GM21529 (cell line): ENCODE measurements around the gene CUEDC2.
A peak's percentile ranks its signal among the peaks of the same experiment; 100 is the strongest.

Source experiments
- ATAC-seq: cut with Tn5 transposase; IDR thresholded peaks from one replicate; pipeline ENCODE4 v1.9.1; 2021; ENCODE audit not compliant: unreplicated experiment

Gene CUEDC2

DNA sequence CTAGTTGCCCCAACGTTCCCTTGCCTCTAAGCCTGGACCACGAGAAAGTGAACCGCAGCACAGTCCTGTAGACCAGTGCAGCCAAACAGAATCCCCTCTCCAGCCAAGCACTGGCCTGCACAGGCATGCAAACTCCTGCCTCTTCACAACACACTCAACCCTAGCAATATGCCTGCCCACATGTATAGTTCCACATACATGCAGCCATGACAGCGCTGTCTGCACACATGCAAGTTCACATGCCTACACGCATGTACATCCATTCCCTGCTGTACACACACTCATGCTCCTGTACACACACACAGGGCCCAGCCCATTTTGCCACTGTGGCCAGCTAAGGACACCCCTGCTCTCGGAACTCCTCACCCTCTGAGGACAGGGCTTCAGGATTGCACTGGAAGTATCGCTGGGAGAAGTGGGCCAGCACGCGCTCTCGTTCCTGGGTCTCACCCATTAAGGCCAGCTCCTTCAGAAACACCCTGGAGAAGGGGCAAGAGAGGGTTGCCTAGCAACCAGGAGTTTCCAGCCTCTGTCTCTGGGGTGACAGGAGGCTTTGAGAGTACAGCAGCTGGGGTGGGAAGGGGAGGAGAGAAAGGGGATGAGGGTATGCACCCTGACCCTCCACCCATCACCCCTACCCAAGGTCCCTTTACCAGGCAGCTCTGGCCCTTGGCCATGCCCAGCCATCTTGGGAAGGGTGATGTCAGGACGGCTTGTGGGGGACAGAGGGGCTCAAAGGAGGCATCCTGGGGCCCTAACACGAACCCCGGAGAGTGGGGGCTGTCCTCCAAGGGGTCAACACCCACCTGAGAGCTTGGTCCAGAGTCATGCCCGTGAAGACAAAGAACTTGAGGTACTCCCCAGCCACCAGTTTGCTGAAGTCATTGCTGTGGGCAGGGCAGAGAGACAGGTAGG, 20.8 kb downstream of the CUEDC2 start:
- no peak for ATAC-seq

DNA sequence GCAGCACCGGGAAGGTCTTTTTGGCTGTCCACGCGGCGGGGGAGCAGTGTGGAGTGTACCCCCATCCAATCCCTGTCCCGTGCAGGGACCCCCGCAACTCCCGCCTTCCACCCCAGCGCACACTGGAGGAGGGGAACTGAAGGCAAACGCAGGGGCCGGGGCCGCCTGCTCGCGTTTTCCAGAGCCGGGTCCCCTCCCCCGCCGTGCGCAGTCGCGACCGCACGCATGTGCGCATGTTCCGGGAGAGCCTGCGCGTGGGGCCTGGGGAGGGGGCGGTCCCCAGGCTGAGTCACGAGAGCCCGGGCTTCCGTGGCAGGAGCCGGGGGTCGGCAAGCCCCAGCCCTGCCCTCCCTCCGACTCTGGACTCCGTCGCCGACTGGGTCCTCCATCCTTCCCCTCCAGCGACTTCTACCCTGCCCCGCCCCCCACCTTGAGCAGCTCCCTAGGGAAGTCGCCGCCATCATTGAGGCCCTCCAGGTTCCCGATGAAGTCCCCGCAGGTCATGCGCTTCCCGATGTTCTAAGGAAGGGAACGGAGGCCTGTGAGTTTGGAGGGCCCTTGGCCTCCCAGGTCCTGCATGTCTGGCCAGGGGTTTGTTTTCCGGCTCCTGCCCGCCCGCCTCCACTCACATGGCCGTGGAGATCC, 21.8 kb downstream of the CUEDC2 start:
- no peak for ATAC-seq

DNA sequence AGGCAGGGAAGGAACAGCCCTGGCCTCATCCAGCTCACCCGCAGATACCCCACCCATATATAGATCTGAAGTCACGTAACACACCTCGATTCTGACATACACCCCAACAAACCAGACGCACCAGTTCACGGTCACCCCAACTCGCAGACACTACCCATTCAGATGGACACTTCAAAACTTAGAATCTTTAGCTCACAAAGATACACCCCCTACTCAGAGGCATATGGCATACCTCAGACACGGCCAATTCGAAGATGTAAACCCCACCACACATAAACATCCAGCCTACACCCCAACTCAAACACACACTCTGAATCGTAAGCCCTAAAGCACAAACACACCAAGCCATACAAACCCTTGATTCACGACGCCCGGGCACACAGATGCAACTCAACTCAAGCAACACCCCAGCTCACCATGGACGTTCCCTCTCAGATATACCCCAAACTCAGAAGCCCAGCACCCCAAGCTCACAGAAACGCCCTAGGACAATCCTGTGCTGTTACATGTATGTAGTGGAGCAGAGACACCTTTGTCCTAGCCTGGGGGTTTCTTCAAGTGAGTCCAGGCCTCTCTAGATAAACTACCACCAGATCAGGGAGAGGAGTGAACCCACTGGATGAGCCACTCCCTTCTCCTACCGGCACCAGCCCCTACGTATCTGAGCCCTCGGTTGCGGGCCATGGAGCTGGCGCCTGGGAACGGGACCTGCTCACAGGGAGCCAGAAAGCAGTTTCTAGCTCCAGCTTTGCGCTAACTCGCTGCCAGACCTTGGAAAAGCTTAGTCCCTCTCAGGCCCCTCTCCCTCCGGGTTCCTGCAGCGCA, 22.6 kb downstream of the CUEDC2 start:
- no peak for ATAC-seq

DNA sequence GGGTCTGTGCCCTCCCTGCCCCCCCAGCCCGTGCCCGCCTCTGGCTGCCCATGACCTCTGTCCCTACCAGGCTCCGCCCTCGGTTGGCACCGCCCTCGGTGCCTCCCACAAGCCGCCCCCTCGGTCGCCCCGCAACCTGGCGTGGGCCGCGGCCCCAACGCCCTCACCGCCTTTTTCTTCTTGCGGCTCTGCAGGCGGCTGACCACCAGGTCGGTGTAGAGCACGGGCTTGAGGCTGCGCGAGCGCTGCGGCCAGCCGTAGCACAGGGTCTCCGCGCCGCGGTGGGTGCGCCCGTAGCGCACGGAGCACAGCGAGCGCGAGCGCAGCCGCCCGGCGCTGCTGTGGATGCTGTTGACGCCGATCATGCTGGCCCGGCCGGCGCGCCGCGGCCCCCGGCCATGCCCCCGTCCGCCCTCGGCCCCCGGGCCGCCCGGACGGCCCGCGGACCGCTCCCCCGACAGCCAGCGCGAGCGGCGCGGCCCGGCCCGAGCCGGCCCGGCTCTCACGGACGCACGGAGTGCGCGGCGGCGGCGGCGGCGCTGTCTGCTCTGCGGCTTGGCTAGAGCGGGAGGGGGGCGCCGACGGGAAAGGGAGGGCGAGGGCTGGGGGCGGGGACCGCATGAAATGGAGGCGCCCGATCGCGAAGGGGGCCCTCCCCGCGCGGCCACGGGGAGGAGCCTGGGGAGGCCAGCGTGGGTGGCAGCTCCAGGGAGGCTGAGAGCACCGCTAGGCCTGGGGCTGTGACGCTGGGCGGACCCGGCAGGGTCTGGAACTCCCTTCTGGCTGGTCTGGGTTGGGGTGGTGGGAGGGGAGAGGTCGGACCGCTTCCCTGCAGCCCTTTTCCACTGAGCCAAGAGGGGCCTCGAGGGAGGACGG, 23.4 kb downstream of the CUEDC2 start:
- no peak for ATAC-seq

DNA sequence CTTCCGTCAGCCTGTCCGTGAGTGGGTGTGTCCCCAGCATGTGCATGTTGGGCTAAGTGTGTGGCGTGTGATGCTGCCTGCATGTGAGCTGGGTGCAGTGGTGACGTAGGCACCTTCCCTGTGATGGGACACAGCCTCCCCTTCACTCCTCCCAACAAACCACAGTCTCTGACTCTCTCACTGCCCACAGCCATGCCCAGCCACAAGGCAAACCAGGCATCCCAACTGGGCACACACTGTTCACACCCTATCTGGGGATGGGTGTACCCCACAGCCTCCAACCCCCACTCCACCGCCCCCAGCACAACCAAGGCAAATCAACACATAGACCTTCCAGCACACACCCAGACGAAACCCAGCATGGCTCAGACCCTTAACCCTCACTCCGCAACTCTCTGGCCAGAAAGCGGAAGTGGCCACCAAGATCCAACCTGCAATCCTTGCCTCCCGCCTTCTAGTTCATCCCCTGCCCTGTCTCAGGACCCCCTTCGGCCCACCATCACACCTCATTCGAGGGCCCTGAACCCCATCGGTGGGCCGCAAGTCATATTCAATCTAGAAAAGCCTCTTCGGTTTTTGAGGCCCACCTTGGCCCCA, 24.1 kb downstream of the CUEDC2 start:
- ATAC-seq = no peak

DNA sequence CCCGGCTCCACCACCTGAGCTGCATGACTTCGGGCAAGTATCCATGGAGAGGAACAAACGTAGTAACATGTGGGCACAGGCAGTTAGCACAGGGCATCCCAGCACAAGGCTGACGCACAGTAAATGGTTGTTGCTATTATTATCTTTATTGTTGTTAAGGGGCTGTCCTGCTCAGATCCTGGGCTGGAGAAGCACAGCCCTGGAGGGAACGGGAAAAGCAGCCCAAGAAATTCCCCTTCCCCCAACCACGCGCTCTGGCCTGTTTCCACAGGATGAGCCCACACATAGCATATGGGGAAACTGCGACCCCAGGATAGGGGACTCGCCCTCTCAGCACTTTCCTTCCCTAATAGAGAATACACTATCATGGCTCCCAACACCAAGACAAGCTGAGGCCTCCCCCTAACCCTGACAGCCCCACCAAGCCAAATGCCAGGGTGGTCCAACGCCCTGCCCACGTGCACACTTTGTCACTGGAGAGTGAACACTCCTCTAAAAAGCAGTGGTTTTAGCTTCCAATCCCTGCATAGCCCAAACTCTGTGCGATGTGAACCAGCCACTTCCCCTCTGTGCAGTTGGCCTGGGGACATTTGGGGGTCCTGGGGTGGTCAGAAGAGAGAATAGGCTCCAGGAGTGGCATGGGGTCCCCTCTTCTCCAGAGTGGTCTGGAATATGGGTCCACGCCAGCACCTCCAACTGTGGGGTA, 24.8 kb downstream of the CUEDC2 start:
- ATAC-seq = no peak

DNA sequence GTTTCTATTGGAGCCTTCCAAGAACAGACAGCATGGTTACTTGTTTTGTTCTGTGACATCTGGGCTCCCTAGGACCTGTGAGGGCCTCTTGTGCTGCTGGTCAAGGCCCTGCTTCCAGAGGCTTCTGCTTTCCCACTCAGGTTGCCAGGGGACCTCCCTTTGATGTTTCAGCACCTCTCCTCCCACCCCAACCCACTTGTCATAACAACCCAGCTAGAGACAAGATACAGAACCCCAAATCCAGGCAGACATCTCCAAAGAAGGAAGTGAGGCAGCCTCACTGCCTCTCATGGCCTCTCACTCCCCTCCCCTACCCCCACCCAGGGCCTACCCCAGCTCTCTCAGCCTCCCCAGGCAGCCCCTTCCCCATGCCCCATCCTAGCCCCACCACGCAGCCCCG, 25.6 kb downstream of the CUEDC2 start:
- ATAC-seq = no peak

DNA sequence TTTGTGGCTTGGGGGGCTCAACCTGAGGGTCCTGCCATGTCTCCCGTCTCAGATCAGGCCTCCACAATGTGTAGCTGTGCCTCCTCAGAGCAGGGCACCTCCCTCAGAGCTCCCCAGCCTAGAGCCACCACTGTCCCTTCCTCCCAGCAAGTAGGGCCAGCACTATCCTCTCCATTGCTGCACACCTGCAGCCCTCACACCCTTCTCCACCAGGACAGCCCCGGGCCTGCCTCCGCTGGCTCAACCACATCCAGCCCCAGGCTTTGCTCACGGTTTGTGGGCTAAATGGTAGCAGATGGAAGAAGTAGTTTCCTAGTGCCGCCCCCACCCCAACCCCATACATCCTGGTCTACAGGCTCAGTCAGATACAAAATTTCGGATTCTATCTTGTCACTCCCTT, 26.7 kb downstream of the CUEDC2 start:
- ATAC-seq = no peak

DNA sequence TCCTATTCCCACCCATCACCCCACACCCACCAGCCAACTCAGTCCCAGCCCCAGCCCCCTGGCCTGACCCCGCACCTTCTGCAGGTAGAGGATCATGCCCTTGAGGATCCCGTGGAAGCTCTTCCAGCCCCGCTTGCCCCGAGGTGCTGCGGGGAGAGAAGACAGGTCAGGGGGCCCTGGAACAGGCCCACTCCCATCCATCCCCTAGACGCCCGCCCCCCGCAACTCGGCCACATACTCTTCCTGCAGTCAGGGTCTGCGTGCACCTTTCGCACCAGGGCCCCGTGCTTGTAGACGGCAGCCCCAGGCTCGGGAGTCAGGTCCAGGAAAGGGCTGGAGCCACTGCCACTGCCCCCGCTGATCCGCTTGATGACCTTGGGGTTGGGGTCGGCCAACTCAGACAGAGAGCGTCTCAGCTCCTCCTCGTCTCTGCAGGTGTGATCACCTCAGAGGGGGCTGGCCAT, 27.2 kb downstream of the CUEDC2 start:
- ATAC-seq = no peak

DNA sequence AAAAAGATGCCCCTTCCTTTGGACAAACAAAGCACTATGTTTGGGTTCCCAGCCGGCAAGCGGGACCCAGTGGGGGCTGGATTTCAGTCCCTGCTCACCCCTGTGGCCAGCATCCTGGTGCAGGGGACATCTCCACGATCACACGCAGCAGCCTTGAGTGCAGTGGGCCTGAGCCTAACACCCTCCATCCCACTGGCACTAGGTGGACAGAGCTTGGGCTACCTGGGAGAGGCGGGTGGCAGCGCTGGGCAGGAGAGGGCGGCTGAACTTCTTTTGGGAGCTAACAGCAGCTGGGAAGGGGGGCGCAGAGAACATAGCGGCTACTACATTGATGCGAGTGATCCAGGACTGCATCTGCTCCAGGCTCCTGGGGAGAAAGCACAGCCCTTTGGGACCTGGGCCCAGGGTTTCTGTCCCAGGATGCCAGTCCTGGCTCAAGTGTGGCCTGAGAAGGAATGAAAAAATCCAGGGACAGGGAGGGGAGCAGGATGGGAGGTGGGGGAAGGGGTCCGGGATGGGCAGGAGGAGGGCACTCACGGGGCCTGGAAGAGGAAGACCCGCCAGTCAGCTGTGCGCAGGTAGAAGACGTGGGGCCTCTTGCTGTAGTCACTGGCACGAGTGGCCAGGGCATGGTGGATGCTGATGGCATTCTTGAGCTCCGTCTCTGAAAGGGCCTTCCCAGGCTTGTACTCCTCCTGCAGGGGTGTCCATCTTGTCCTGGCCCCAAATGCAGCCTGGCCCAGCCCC, 27.8 kb downstream of the CUEDC2 start:
- ATAC-seq = no peak

DNA sequence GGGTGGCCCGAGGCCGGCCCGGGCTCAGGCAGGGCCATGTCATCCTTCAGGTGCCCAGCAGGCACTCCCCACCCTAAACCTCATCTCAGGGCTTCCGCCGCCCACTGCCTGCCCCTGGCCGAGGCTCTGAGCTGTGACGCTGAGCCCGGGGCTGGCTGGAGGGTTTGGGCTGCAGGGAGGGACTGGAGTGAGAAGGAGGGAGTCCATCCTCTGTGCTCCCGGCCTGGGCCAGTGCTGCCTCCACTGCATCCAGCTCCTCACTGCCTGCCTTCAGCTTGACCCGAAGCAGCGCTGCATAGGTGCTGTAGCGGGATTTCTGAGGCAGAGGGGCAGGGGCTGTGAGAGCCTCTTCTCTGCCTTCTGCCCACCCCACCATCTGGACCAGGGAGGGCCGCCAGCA, 29.3 kb downstream of the CUEDC2 start:
- ATAC-seq = no peak

DNA sequence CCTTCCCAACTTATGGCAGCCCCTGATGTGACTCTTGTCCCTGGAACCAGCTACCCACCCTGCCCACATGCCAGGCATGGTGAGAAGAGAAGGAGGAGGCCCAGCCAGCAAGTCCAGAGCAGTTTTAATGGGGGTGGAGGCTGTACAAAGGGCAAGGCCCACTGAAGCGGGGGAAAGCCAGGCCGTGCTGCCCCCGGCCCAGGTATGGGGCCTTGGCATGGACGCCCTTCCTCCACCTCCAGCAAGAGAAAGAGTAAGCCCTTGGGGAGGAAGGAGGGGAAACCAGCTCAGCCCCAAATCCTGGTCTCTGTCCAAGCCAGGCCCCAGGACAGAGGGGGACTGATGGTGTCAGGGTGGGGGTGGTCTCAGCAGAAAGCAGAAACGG, 29.9 kb downstream of the CUEDC2 start:
- no peak for ATAC-seq

DNA sequence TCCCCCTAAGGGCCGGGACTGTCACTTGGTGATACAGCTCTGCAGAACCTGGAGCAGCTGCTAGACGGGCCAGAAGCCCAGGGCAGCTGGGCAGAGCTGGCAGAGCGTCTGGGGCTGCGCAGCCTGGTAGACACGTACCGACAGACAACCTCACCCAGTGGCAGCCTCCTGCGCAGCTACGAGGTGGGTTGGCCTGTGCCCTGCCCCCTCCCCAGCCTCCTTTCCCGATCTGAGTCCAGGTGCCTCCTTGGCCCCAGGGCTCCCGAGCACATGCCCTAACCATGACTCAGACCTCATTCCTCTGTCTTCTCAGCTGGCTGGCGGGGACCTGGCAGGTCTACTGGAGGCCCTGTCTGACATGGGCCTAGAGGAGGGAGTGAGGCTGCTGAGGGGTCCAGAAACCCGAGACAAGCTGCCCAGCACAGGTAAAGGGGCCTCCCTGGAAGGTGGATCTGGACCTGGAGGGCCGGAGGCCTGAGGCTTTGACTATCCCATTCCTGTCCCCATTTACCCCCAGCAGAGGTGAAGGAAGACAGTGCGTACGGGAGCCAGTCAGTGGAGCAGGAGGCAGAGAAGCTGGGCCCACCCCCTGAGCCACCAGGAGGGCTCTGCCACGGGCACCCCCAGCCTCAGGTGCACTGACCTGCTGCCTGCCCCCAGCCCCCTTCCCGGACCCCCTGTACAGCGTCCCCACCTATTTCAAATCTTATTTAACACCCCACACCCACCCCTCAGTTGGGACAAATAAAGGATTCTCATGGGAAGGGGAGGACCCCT, 30.5 kb downstream of the CUEDC2 start:
- ATAC-seq = no peak

DNA sequence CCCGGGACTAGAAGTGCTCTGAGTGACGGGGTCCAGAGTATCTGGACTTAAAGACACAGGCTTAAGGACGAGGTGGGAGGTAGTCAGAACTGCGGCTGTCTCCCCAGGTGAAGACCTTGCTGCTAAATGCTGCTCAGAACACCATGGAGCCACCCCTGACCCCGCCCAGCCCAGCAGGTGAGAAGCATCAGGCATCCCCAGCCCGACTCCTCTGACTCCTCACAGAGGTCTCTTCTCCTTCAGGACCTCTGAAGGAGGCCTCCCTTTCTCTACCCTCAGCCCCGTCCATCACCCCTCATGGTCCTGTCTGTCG, 31.1 kb downstream of the CUEDC2 start:
- ATAC-seq = no peak

DNA sequence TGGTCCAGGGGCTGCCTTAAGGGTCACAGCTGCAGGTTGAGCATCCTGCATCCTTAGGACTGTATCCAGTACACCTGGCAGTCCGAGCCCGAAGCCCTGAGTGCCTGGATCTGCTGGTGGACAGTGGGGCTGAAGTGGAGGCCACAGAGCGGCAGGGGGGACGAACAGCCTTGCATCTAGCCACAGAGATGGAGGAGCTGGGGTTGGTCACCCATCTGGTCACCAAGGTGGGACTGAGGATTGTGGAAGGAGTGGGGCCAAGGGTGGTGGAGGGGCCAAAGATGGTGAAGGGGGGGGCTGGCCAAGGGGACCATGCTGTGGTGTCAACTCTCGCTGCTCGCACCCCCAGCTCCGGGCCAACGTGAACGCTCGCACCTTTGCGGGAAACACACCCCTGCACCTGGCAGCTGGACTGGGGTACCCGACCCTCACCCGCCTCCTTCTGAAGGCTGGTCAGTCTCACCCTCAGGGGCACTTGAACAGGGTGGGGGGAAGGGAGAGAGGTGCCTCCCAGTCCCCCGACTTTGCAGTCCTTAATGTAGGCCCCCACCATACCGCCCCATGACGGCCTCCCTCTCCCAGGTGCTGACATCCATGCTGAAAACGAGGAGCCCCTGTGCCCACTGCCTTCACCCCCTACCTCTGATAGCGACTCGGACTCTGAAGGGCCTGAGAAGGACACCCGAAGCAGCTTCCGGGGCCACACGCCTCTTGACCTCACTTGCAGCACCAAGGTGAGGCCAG, 31.6 kb downstream of the CUEDC2 start:
- no peak for ATAC-seq

DNA sequence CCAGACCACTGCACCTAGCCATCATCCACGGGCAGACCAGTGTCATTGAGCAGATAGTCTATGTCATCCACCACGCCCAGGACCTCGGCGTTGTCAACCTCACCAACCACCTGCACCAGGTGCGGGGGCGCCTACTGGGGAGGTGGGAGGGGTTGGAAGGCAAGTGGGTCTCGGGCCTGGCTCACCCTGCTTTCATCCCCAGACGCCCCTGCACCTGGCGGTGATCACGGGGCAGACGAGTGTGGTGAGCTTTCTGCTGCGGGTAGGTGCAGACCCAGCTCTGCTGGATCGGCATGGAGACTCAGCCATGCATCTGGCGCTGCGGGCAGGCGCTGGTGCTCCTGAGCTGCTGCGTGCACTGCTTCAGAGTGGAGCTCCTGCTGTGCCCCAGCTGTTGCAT, 32.3 kb downstream of the CUEDC2 start:
- no peak for ATAC-seq

DNA sequence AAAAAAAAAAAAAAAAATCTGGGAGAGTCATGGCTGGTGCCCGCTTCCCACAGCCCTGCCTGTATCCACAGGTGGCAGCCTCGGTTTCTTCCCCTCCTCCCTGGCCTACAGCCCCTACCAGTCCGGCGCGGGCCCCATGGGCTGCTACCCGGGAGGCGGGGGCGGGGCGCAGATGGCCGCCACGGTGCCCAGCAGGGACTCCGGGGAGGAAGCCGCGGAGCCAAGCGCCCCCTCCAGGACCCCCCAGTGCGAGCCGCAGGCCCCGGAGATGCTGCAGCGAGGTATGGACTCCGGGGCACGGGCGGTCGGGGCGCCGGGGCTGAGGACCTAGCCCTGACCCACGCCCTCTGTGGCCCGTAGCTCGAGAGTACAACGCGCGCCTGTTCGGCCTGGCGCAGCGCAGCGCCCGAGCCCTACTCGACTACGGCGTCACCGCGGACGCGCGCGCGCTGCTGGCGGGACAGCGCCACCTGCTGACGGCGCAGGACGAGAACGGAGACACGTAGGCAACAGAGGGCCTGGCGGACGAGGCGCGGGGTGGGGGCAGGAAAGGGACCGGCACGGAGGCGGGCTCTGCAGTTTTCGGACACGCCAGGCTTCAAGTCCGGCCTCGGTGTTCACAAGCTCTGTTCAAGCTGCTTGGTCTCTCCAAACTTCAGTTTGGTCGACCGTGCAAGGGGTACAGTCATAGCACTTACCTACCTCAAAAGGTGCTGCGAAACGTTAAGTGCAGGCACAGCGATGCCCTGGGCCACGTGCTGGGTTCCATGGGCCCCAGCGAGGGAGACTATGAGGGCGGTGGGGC, 33.0 kb downstream of the CUEDC2 start:
- ATAC-seq = peak; percentile 43
